HEK293T (cell line): ENCODE results near the gene DHRS1.
A peak's percentile ranks its signal among the peaks of the same experiment; 100 is the strongest.

Source experiments
- CTCF ChIA-PET: fragments of 350-600 bp; formaldehyde crosslinking; extraction: SDS; loops from one replicate; lab custom pipeline; 2021; ENCODE audit warnings: antibody characterized with exemption, inconsistent platforms; lab: Yijun Ruan, JAX
- POLR2A ChIA-PET: fragments of 350-600 bp; formaldehyde crosslinking; extraction: SDS; loops from one replicate; lab custom pipeline; 2020; ENCODE audit warnings: antibody characterized with exemption, inconsistent platforms; lab: Yijun Ruan, JAX
- DNase-seq: peaks from one replicate; pipeline ENCODE4 v3.0.0; 2012; ENCODE audit warnings: mixed read lengths; ENCODE audit errors: extremely low spot score
- ARNT ChIP-seq: fragments of 450-650 bp; IDR thresholded peaks from 2 replicates; pipeline ENCODE4 v1.6.1; 2017; ENCODE audit warnings: mild to moderate bottlenecking
- BHLHE40 ChIP-seq: fragments of 450-650 bp; IDR thresholded peaks from 2 replicates; pipeline ENCODE4 v1.6.1; 2016; ENCODE audit warnings: mild to moderate bottlenecking, moderate library complexity, borderline replicate concordance
- CTBP1 ChIP-seq: fragments of 450-650 bp; IDR thresholded peaks from 2 replicates; pipeline ENCODE4 v1.6.1; 2016; ENCODE audit warnings: borderline replicate concordance
- ELF4 ChIP-seq: fragments of 450-650 bp; IDR thresholded peaks from 2 replicates; pipeline ENCODE4 v1.6.1; 2017; ENCODE audit warnings: antibody characterized with exemption
- FOXA1 ChIP-seq: fragments of 450-650 bp; IDR thresholded peaks from 2 replicates; pipeline ENCODE4 v1.6.1; 2016; ENCODE audit warnings: mild to moderate bottlenecking
- FOXK2 ChIP-seq: fragments of 450-650 bp; IDR thresholded peaks from 2 replicates; pipeline ENCODE4 v1.6.1; 2016; ENCODE audit warnings: mild to moderate bottlenecking
- FOXM1 ChIP-seq: fragments of 450-650 bp; IDR thresholded peaks from 2 replicates; pipeline ENCODE4 v1.6.1; 2017; ENCODE audit warnings: mild to moderate bottlenecking, borderline replicate concordance
- HDGF ChIP-seq: fragments of 450-650 bp; IDR thresholded peaks from 2 replicates; pipeline ENCODE4 v1.6.1; 2017; ENCODE audit warnings: antibody characterized with exemption, borderline replicate concordance
- L3MBTL2 ChIP-seq: fragments of 450-650 bp; conservative IDR thresholded peaks from 2 replicates; pipeline ENCODE4 v1.6.1; 2016; ENCODE audit warnings: mild to moderate bottlenecking
- LEF1 ChIP-seq: fragments of 450-650 bp; IDR thresholded peaks from 2 replicates; pipeline ENCODE4 v1.6.1; 2017; ENCODE audit warnings: mild to moderate bottlenecking, borderline replicate concordance
- NFRKB ChIP-seq: fragments of 450-650 bp; IDR thresholded peaks from 2 replicates; pipeline ENCODE4 v1.6.1; 2016; ENCODE audit warnings: mild to moderate bottlenecking, moderate library complexity
- PKNOX1 ChIP-seq: fragments of 450-650 bp; IDR thresholded peaks from 2 replicates; pipeline ENCODE4 v1.6.1; 2016
- SP1 ChIP-seq: fragments of 450-650 bp; IDR thresholded peaks from 2 replicates; pipeline ENCODE4 v1.6.1; 2017
- SUZ12 ChIP-seq: fragments of 450-650 bp; IDR thresholded peaks from 2 replicates; pipeline ENCODE4 v1.6.1; 2016; ENCODE audit warnings: mild to moderate bottlenecking
- TARDBP ChIP-seq: fragments of 450-650 bp; IDR thresholded peaks from 2 replicates; pipeline ENCODE4 v1.6.1; 2016
- ZNF384 ChIP-seq: fragments of 450-650 bp; IDR thresholded peaks from 2 replicates; pipeline ENCODE4 v1.6.1; 2016

Gene DHRS1

DNA sequence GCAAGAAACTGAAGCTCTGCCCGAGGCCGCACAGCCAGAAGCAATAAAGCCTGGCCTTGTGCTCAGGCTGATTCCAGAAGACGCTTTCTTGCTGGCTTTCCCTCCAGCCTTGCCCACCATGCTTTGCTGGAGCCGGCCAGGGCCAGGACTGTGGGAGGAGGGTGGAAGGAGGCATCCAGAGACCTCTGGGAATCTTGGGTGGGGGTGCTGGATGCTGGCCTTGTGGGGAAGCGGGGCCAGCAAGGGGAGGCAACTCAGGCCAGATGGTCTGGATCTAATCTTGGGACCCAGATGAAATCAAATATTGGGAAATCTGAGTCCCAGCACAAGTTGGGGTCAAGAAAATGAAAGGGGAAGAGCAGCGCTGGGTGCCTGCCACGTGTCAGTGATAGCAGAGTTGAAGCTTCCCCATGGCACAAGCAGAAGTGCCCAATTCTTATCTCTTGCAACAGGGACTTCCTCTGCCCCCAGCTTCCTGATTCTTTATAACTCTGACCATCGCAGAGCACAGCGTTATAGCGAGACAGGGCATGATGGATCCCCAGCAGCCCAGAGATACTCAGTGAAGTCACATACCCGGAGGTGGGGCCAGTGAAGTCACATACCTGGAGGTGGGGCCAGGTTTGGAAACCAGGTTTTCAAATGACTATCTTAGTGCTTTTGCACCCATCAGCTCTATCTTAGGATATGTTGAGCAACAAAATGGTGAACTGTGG lies 21.8 kb downstream of the DHRS1 start:
- ChIA-PET CTCF (no interaction called here), POLR2A (interaction anchor here (0.8 kb wide), 1 partner anchor 35 kb away, joined by 3 read pairs; the partner anchor contains the start of gene TINF2)
- no peak for DNase-seq
- TF ChIP-seq FOXK2: no peak
- TF ChIP-seq SP1: no peak
- no peak for TF ChIP-seq FOXM1
- no peak for TF ChIP-seq CTBP1
- no peak for TF ChIP-seq BHLHE40
- TF ChIP-seq ARNT: no peak
- no peak for TF ChIP-seq ELF4
- TF ChIP-seq HDGF: no peak
- TF ChIP-seq ZNF384: no peak
- no peak for TF ChIP-seq NFRKB
- no peak for TF ChIP-seq SUZ12
- no peak for TF ChIP-seq PKNOX1
- no peak for TF ChIP-seq L3MBTL2
- TF ChIP-seq FOXA1: no peak
- no peak for TF ChIP-seq TARDBP
- no peak for TF ChIP-seq LEF1

DNA sequence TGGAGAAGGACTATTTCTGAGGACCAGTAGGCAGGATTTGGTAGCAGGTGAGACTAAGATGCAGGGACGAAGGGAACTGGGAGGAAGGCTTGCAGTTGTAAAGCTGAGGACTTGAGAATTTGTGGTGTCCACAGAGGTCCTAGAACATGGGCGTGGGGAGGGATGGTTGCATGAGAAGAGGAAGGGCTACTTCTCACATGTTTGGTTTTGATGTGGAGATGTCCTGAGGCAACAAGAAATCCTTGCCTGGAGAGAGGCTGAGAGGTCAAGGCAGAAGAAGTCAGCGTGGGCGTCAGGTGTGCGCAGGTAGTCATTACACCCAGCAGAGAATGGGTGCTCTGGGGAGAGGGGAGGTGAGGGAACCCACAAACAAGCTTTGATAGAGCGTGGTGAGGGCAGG lies 22.5 kb downstream of the DHRS1 start:
- TF ChIP-seq SUZ12: no peak
- TF ChIP-seq PKNOX1: no peak
- TF ChIP-seq LEF1: no peak
- no peak for TF ChIP-seq BHLHE40
- TF ChIP-seq SP1: no peak
- no peak for TF ChIP-seq FOXM1
- no peak for TF ChIP-seq ELF4
- ChIA-PET CTCF (no interaction called here), POLR2A (no interaction called here)
- DNase-seq: no peak

DNA sequence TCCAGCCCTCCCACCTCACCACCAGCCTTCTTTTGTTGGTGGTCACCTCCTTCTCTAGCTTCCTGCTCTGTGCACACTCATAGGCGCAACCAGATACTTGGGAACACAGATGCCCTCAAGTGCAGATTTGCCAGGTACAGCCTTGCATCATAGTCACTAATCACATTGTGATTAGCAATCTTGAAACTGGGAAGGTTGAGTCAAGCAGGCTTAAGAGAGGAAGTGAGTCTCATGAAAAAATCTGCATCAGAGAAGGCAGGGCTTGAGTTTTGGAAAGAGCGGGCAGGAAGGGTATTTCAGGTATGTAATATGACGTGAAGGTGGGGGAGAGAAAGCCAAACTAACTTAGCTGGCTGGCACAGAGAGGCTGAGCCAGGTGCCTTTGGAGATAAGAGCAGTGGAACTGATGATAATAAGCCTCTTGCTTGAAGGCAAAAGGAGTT lies 25.5 kb downstream of the DHRS1 start:
- ChIA-PET POLR2A (interaction anchor here (1.0 kb wide), 1 partner anchor 31 kb away, joined by 5 read pairs; the partner anchor contains the start of gene TINF2), CTCF (interaction anchor here (1.2 kb wide), 1 partner anchor 21 kb away, joined by 3 read pairs; no protein-coding TSS in a partner anchor)
- no peak for DNase-seq
- TF ChIP-seq PKNOX1 (no peak), CTBP1 (no peak), NFRKB (no peak), FOXM1 (no peak)

- TF ChIP-seq L3MBTL2 (no peak), SP1 (no peak), ARNT (no peak), PKNOX1 (no peak), TARDBP (no peak), BHLHE40 (no peak), ZNF384 (no peak), CTBP1 (no peak), FOXK2 (no peak), SUZ12 (no peak)
- DNase-seq: peak; percentile 22
- ChIA-PET CTCF (interaction anchor here (1.2 kb wide), 1 partner anchor 21 kb away, joined by 3 read pairs; no protein-coding TSS in a partner anchor), POLR2A (interaction anchor here (1.0 kb wide), 1 partner anchor 31 kb away, joined by 5 read pairs; the partner anchor contains the start of gene TINF2)
Observed at GRCh38 chr14:24273422-24273998, 26.1 kb downstream of the DHRS1 start.

GRCh38 chr14:24272467-24272866 lies 27.1 kb downstream of the DHRS1 start:
- POLR2A ChIA-PET: interaction anchor here (1.9 to 2.5 kb wide), 5 partner anchors 9 to 30 kb away, joined by 13 to 52 read pairs (median 23); partner anchors contain the start of genes DHRS1, NOP9 and TINF2

More at GRCh38 chr14:24272467-24272866, 27.1 kb downstream of the DHRS1 start:
- DNase-seq: no peak
- no peak for TF ChIP-seq FOXA1
- CTCF ChIA-PET: interaction anchor here (1.9 to 2.0 kb wide), 2 partner anchors 9 to 25 kb away, joined by 5 read pairs; no protein-coding TSS in a partner anchor
